OCI-LY7 (cell line): ENCODE measurements around the gene COQ4.

ENCODE experiments used
- CTCF ChIP-seq: fragments of 200-600 bp; sonication (generic); conservative IDR thresholded peaks from 2 replicates; pipeline ENCODE4 v1.5.1; 2014; ENCODE audit warnings: mild to moderate bottlenecking, antibody characterized with exemption, low read length, moderate library complexity, mixed read lengths
- EZH2phosphoT487 ChIP-seq: fragments of 200-600 bp; sonication (generic); IDR thresholded peaks from 2 replicates; pipeline ENCODE4 v1.6.1; 2018; ENCODE audit warnings: low read depth, borderline replicate concordance, mild to moderate bottlenecking, mixed run types, antibody characterized with exemption, low read length, moderate library complexity, mixed read lengths

GRCh38 chr9:128371630-128372117, 49.0 kb downstream of the COQ4 start:
- no peak for TF ChIP-seq CTCF
- TF ChIP-seq EZH2phosphoT487, result no peak
